GM21423 (cell line): ENCODE results near the gene IGF2.

ENCODE experiments used
- ATAC-seq: cut with Tn5 transposase; IDR thresholded peaks from one replicate; pipeline ENCODE4 v1.9.1; 2021; ENCODE audit warnings: mild to moderate bottlenecking, moderate library complexity; ENCODE audit not compliant: unreplicated experiment

IGF2 gene

DNA sequence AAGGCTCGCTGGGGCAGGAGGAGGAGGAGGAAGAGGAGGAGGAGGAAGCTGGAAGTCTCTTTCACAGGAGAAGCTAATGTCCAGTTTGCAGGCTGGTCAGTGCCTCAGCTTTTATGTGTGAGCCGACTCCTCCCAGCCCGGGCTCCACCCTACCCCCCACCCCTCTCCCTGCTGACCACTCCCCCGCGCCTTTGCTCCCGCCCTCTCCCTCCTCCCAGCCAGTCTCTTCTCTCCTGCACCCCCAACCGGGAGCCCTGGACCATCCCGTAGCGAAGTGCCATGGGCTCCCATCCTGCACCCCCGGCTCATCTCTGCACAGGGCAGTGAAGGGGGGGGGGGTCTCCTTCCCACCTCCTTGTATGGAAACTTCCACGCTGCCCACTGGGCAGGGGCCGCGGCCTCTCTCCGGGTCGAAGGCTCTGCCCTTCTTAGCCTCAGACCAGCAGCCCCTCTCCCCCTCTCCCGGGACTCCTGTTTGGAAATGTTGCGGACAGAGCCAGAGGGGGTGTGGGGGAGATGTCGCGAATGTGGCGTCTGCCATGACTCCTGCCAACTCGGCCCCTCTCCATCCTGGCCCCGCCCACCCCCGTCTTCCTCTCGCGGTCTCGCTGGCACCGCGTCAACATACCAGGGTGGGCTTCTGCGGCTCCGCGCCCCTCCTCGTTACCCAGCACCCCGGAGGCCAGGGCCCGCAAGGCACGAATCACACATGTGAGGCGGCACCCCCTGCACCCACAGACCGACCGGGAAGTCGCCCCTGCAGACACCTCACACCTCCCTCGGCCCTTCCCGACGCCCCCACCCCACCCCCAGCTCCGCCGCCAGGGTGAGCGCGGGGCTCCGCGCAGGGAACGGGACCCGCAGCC lies 1.8 kb downstream of the IGF2 start:
- no peak for ATAC-seq

DNA sequence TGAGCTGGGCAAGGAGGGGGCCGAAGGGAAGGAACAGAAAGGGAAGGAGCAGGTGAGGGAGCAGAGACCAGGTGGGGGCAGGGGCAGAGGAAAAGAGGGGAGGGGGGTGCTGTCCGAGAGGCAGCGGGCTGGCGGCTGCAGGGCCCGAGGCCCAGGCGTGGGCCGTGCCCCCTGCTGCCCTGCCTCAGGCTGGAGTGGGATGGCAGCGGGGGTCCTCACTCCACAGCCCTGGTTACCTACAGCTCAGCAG lies 2.3 kb downstream of the IGF2 start:
- no peak for ATAC-seq

- no peak for ATAC-seq
These were observed 2.8 kb downstream of the IGF2 start for GRCh38 chr11:2136209-2136951.

DNA sequence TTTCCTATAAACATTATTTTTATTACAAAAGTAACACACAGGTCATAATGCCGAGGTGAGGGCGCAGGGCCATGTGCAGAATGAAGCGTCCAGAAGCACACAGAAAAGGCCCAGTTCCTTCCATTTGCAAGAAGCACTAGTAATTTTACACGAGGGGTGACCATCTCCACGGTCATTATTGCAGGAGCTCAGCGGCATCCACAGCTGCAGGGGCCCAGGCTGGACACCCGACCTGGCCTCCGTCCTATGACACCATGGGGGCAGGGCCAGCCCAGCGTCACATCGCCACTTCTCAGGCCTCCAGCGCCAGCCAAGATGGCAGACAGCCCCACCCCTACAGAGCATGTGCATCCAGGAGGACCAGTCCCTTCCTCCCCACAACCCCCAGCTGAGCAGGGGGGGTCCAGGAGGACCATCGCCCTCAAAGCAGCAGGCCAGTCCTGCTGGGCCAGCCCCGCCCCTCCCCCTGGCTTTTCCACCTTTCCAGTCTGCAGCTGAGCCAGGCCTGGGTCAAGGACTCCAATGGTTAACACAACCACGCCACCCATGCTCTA lies 3.5 kb downstream of the IGF2 start:
- ATAC-seq = no peak

- no peak for ATAC-seq
These were observed 4.1 kb downstream of the IGF2 start for GRCh38 chr11:2135018-2135569.

DNA sequence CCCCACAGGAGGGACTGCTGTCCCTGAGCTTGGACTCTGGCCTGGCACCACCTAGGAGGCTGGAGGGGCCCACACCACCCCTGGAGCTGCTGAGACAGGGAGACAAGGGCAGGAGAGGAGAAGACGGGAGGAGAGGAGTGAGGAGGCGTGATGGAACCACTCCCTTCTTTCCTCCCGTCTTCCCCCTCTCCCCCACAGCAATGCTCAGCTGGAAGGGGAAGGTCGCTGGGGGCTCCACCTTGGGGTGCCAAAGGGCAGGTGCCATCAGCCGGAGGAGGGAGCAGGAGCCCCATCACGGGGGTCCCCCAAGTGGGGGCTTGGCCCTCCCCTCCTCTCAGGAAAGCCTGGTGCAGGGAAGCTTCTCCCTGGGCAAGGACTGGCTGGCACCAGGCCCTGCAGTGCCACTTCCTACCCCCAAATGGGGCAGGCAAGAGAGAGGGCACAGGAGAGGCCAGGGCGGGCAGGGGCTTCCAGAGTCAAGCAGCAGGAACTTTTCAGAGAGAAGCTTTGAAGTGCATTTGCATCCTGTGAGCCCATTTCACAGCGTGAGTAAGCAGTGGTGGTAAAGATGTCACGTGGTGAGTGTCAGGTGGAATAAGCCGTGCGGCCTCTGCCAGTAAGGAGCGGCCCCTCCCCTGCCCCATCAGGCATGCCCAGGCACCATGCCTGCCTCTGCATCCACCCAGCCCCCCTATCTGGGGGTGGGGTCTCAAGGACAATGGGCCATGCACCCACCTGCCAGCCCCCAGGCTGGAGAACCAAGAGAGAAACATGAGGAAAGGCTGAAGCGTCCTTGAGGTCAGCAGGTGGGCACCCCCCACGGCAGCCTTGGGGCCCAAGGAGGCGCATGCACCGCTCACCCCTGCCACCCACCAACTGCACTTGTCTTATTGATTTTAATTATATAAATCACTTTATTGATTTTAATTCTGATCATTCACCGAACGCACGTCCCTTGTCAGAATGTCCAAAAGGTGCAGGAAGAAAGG lies 4.9 kb downstream of the IGF2 start:
- ATAC-seq = no peak

DNA sequence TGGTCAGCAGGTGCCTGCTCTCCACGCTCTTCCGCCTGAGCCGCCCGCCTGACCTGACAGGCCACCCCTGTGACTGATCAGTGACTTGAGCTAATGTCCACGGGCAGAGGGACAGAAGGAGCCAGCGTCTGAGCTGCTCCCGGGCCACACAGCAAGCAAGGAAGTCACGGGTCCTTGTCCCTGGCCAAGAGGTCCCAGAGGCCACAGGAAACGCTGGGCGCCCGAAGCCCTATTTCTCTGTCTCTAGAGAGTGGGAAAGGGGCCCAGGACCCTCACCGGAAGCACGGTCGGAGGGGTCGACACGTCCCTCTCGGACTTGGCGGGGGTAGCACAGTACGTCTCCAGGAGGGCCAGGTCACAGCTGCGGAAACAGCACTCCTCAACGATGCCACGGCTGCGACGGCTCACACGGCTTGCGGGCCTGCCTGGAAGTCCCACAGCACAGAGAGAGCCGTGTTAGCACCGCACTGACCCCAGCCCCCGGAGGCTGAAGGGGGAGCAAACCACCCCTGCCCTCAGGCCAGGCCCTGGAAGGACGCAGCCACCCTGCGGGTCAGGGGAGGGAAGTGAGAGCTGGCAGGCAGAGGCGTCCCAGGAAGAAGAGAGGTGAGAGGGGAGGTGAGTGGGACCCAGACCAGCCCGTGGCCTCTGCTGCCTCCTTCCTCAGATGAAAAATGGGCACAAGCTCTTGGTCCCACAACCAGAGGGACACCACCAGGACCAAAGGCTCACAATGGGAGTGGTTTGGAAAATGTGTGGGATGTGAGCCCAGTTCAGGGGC lies 5.8 kb downstream of the IGF2 start:
- no peak for ATAC-seq

DNA sequence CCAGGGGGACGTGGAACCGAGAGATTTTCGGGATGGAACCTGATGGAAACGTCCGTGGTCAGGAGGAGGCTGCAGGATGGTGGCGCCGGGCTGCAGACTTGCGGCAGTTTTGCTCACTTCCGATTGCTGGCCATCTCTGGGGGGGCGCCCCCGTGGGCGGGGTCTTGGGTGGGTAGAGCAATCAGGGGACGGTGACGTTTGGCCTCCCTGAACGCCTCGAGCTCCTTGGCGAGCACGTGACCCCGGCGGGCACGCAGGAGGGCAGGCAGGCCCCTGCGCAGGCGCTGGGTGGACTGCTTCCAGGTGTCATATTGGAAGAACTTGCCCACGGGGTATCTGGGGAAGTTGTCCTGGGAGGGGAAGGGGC lies 6.3 kb downstream of the IGF2 start:
- ATAC-seq = no peak

DNA sequence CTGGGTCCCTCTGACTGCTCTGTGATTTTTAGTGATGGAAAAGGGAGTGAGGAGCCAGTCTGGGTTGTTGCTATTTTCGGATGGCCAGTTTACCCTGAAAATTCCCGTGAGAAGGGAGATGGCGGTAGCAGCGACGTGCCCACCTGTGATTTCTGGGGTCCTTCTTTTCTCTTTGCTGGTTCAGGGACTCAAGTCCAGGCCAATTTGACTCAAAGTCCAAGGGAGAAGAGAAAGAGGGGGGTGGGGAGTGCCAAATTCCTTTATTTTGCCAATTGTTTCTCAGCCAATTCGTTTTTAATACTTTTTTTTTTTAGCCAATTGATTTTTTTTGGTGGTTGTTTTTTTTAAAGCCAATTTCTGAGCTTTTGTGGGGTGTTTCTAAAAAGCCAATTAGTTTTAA lies 6.9 kb downstream of the IGF2 start:
- no peak for ATAC-seq

DNA sequence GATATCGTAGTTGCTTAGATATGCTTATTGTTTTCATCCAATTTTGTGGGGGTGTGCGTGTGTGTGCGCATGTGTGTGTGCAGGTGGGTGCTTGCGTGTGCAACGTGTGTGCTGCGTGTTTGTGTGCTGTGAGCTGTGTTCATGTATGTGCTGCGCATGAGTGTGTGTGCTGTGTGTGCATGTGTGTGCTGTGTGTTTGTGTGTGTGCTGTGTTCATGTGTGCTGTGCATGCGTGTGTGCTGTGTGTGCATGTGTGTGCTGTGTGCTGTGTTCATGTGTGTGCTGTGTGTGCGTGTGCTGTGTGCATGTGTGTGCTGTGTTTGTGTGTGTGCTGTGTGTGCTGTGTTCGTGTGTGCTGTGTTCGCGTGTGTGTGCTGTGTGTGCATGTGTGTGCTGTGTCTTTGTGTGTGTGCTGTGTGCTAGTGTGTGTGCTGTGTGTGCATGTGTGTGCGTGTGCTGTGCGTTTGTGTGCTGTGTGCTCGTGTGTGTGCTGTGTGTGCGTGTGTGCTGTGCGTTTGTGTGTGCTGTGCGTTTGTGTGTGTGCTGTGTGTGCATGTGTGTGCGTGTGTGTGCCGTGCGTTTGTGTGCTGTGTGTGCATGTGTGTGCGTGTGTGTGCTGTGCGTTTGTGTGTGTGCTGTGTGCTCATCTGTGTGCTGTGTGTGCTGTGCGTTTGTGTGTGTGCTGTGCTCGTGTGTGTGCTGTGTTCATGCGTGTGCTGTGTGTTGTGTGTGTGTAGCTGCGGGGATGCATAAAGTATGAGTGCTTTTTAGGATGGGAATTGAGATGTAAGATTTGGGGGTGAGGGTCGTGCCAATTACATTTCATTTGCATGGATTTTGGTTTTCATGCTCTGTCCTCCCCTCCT lies 7.6 kb downstream of the IGF2 start:
- no peak for ATAC-seq

DNA sequence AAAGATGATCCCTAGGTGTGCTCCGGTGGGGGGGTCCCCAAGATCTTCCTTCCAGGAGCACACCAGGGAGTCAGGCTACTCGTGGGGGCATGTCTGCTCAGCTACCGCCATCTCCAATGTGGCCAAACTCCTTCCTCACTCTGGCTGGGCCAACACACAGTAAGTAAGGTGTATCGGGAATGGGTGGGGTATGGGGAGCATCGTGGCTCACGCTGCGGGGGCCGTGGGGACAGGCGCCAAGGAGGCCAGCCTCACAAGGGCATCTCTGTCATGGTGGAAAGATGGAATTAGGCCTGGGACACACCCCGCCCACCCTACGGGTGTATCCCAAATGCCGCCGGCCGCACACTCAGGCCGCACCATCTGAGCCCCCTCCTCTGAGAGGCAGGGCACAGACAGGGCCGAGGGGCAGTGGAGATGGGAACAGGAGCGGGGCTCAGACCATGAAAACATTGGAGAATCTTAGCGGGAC lies 8.3 kb downstream of the IGF2 start:
- ATAC-seq = no peak

GRCh38 chr11:2129699-2130366 lies 9.4 kb downstream of the IGF2 start:
- ATAC-seq = no peak

DNA sequence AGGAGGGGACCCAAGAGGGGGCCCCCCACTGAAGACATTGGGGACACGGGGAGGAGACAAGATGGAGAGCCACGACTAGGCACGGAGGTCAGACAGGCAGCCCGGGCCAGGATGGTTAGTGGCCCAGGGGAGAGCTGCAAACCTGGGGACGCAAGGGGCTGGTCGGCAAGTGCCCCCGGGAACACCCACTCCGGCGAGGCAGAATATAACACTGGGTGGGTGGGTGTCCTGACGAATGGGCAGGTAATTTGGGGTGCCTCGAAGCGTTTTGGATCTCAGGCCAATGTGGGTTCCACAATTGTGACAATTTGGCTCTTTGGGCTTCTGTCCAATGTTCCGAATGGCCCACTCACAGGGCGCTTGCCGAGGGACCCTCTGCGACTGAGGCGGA lies 9.9 kb downstream of the IGF2 start:
- ATAC-seq = no peak

- no peak for ATAC-seq
These were observed 10.5 kb downstream of the IGF2 start for GRCh38 chr11:2128511-2129307.

DNA sequence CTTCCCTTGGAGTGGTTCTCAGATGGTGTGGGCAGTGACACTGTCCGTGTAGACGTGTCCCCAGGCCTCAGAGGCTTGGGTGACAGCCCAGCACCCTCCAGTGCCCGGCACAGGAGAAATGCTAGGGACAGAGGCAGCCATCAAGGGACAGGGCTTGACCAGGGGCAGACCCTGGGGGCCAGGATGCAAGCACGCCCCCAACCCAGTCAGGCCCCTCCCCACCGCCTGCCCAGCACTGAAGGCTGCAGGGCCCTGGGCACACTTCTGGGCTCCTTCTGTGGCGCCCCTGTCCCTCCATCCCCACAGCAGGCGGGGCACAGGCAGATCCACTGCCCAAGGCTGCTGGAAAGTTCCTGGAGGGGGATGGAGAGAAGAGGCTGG lies 11.1 kb downstream of the IGF2 start:
- no peak for ATAC-seq

GRCh38 chr11:2127482-2128129 lies 11.6 kb downstream of the IGF2 start:
- no peak for ATAC-seq

- ATAC-seq = no peak
These were observed 12.6 kb downstream of the IGF2 start for GRCh38 chr11:2126520-2127085.
